HG02642 (cell line): ENCODE results near the gene AK8.

Experiments used
- ATAC-seq: cut with Tn5 transposase; IDR thresholded peaks from one replicate; pipeline ENCODE4 v1.9.1; 2021; ENCODE audit warnings: mild to moderate bottlenecking; ENCODE audit not compliant: unreplicated experiment, poor library complexity

AK8 gene

GRCh38 chr9:132892400-132892799, 14.3 kb upstream of the AK8 start:
- ATAC-seq = no peak

GRCh38 chr9:132888151-132888550, 10.1 kb upstream of the AK8 start:
- no peak for ATAC-seq

- ATAC-seq = no peak
Measured at GRCh38 chr9:132887181-132888120, 9.4 kb upstream of the AK8 start.

- no peak for ATAC-seq
Measured at GRCh38 chr9:132886334-132886725, 8.2 kb upstream of the AK8 start.

GRCh38 chr9:132885720-132886333, 7.7 kb upstream of the AK8 start:
- no peak for ATAC-seq

GRCh38 chr9:132883349-132884294, 5.5 kb upstream of the AK8 start:
- no peak for ATAC-seq

GRCh38 chr9:132882616-132883015, 4.5 kb upstream of the AK8 start:
- ATAC-seq = no peak

- no peak for ATAC-seq
Measured at GRCh38 chr9:132881826-132882225, 3.7 kb upstream of the AK8 start.

- ATAC-seq = no peak
Measured at GRCh38 chr9:132880324-132880661, 2.2 kb upstream of the AK8 start.

GRCh38 chr9:132879457-132880323, 1.6 kb upstream of the AK8 start:
- ATAC-seq = no peak

GRCh38 chr9:132878695-132879456, 792 bp upstream of the AK8 start, which contains the start of gene SPACA9:
Gene SPACA9, plus strand, starts transcription at chr9:132878898. Its CDS starts 5,050 bp downstream, at chr9:132883948.
- no peak for ATAC-seq

GRCh38 chr9:132877458-132877823, 643 bp downstream of the AK8 start:
- ATAC-seq = no peak

GRCh38 chr9:132876849-132877248, 1.2 kb downstream of the AK8 start:
- no peak for ATAC-seq

GRCh38 chr9:132875159-132875558, 2.9 kb downstream of the AK8 start:
- no peak for ATAC-seq

- ATAC-seq = no peak
Measured at GRCh38 chr9:132873403-132873802, 4.7 kb downstream of the AK8 start.

GRCh38 chr9:132869266-132869665, 8.8 kb downstream of the AK8 start:
- no peak for ATAC-seq

- ATAC-seq = no peak
Measured at GRCh38 chr9:132866898-132867297, 11.2 kb downstream of the AK8 start.

GRCh38 chr9:132864691-132865090, 13.4 kb downstream of the AK8 start:
- no peak for ATAC-seq

GRCh38 chr9:132864277-132864676, 13.8 kb downstream of the AK8 start:
- no peak for ATAC-seq
